GM21619 (cell line): Measurements from ENCODE around the gene GMDS.

ENCODE experiments used
- ATAC-seq: cut with Tn5 transposase; IDR thresholded peaks from one replicate; pipeline ENCODE4 v1.9.1; 2021; ENCODE audit not compliant: unreplicated experiment

Gene GMDS

DNA sequence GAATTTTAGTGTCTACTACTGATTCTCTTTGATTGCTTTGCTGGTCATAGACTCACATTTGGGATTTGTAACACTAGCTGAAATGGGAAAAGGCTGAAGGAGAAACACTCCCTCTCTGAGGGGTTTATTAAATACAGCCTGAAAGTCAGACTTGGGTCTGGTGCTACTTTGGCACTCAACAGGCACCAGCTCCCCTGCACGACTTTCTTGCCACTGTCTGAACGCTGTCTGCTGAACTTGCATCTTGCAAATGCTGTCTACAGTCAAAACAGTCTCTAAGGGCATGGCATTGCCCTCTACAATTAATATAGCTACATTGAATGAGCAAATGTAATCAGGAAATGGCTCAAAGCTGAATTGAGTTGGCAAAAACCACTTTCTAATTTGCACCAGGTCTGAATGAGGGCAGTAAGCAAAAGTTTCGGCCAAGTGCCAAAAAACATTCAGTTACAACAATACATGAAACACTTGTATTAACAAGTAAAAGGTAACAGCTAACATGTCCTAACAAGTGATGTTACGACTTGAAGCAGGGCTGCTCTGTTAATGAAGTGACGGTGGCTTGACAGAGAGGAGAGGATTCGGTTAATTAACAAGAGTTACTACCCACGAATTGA, 516.2 kb downstream of the GMDS start:
- ATAC-seq = no peak

DNA sequence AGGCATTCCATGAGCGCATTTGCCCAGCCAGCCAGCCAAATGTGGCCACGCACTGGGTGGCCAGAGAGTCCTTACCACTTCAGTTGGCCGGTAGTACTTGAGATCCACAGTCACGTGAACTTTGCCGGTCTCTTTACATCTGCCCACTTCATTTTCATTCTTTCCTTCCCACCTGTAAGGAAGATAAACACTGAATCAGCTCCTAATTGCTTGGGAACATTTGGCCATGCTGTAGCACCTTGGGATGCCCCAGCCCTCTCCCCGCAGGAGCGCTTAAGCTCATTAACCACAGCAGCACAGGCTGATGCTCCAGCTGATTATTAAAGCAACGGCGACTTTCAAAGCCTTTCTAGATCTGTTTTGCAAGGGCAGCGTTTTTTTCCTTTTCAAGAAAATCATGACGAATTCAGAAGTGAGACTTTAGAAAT, 519.0 kb downstream of the GMDS start:
- ATAC-seq = no peak

DNA sequence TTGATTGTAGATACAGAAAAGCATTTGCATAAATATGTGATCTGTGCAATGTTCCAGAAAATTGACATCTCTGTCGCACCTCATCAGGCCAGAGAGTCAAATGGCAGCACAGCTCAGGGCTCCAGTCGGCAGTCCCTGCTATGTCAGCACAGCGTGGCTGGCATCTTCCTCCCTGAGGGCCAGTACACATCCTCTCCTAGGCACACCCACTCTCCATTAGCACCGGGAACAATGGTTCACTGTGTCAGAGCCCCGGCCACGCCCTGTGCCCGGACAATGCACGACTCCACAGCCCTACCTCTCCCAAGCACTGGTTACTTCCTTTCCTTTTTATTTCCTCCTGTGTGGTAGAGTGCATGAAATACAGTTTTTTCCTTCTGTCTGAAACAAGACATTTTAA, 520.8 kb downstream of the GMDS start:
- ATAC-seq = no peak

DNA sequence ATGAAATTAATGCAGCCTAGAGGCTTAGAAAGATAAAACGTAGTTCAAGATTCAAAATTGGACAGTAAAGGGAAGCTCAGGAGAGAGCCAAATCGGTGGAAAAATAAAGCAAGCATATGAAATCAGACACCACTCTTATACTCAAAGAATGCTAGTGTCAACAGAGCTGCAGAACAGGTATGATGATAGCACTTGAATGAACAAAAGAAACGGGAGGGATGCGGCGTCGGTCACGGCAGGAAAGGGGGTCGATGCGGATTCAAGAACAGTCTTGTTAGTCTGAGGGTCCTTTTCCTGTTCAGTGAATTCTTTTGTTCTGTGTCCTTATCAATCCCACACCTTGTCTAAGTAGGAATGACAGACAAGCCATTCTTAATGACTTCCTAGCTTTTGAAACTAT, 521.3 kb downstream of the GMDS start:
- ATAC-seq = no peak

DNA sequence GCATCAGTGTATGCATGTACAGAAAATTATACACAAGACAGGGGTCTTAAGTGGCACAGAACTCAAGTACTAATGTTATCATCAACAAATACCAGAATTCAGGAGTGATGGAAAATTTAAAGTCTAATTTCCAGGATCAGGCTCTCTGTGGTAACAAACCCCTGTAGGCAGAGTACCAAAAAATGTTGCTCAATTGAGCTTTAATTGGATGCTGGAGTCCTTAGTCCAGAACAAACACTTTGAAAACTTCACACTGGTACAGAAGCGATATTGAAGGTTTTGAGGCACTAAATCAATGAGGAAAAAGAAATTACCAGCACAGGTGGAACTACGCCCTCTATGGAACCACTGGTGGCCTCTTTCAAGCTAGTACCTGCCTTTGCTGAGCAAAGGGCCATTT, 522.6 kb downstream of the GMDS start:
- no peak for ATAC-seq

DNA sequence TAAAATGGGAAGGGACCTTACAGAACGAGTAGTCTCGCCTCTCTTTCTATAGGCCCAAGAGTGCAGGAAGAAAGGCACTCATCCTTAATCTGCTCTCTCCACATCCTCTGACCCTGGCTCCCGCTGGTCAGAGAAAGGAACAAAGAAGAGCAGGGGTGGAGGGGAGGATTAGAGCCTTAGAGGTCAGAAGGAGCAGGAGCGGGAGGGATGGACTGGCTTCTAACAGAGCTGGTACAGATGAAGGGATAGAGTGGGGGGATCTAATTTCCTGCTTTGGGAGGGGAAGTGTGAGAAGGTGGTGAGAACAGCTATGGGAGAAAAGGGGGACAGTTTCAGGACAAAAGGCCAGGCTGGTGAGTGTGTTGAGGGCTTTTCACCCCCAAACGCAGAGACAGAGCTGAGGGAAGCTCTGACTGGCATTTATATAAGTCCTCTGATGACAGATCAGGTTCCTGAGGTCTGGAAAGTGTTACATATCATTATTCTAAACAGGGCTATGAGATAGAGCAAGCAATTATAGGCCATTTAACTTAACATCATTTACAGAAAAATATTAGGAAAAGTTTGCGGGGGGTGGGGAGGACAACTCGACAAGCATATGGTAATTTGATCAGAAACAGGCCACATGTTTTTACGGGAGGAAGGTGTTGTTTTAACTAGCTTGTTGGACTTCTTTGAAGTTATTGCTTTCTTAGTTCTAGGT, 524.6 kb downstream of the GMDS start:
- no peak for ATAC-seq

DNA sequence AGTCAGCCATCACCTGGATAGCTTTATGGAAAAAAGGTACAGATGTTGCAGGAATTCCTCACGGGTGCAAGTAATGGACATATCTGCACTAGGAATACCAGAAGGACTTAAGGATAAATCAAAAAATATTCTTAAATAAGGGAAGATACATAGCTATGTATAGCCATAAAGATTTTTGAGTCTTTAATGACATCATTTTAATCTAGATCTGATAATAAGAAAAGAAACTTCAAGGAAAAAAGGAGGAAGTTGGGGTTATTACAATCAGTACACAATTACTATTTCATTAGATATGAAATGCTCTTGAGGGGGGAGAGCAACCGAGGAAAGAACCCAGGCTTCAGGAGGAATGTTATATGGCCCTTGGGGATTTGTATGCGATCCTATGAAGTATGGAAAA, 525.5 kb downstream of the GMDS start:
- no peak for ATAC-seq

DNA sequence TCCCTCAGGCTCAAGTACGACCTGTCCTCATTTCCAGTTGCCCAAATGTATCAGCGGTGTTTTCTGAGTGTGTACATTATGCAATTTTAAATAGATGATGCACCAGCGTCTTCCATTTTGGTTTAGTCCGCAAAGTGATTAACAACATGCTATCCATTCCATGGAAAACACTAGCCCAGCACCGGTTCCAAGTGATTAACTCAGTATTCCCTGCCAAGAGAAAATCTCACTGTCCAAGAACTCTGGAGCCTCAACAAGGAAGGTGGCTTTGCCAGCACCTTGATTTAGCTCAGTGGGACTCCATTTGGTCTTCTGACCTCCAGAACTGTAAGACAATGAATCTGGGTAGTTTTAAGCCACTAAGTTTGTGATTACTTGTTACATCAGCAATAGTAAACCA, 528.5 kb downstream of the GMDS start:
- ATAC-seq = no peak

DNA sequence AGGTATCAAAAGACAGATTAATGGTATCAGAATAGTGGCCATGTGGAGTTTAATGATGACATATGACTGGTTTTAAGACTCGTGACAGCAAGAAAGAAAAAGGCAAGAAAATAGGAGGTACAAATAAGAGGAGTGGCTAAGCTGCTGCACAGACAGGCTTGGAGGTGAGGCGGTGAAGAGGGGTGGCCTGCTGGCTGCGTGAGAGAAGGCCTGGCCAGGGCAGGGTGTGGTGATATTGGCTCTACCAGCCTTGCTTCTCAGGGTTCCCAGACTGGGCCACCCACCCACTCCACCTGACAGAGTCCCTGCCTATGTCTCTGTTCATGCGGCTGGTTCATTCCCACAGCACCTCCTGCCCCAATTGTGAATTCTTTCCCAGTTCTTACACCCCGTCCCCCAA, 529.0 kb downstream of the GMDS start:
- ATAC-seq = no peak

DNA sequence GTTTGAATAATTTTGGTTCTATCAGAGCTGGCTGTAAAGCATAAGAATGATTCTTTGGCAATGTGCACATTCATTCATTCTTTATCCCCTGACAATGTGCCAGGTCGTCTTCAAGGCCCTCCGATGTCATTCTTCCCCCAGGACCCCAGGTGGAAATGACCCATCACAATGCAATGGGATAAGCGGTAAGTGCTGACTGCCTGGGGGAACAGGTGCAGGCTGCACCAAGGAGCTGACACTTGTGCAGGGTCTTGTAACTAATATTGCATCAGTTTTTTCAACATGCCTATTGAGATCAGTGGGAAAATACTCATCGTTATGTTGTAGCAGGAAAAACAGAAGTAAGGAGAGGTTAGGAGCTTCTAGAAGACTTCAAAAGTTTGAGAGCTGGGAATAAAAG, 530.1 kb downstream of the GMDS start:
- no peak for ATAC-seq

DNA sequence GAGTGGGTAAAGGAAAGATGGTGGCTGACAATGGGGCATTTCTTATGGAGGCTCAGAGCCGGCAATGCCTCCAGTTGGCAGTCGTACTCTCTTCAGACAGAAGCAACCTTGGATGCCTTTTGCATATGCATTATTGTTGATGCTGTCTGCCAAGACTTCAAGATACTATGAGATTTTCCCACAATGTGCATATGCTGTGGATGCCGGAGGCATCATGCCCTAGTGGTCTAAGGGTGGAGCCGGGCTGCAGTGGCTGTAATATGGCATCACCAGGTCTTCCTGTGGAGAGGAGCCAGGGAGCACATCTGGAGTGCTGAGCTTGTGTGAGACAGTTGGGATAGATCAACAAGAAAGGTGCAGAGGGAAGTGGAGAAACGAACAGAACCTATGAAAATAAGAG, 530.8 kb downstream of the GMDS start:
- no peak for ATAC-seq

DNA sequence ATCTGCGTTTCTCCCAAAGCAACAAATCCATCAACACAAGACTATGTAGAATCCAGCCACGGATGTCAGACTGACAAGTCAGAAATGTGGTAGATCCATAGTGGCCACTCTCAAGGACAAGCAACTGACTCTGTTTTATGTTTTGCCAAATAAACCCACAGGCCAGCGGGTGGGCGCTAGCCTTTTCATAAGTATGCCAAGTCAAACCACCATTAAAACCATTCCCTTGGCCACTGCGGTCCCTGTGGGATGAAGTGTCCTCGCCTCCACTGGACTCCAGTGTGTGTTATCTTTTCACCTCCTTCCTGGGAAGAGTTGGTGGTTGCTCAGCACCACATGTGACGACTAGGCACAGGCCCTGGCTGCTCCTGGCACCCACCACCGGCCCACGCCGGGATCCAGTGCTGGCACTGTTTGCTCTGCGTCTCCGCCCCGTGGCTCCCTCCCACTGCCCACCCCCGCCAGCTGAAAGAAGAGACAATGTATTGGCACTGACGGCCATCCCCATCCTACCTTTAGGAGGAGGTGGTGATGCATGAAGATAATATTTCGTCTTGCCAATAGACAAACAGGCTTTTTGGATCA, 532.3 kb downstream of the GMDS start:
- ATAC-seq = no peak

DNA sequence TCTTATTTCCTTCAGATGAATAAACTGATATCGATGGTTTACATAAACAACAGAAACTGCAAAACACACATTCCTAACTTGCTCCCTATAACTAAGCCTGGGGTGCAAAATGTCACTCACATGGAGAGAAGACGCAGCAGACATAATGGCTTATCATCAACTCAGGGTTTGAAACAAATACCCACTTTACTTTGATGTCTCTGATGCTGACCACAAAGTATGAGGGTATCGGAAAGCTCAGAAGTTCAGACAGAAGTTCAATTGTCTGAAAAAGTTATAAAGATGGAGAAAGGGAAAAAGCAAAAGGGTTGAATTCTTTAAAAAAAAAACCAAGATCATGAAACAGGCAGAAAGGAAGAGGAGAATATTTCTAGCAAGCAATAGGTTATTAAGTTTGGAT, 533.0 kb downstream of the GMDS start:
- ATAC-seq = no peak

DNA sequence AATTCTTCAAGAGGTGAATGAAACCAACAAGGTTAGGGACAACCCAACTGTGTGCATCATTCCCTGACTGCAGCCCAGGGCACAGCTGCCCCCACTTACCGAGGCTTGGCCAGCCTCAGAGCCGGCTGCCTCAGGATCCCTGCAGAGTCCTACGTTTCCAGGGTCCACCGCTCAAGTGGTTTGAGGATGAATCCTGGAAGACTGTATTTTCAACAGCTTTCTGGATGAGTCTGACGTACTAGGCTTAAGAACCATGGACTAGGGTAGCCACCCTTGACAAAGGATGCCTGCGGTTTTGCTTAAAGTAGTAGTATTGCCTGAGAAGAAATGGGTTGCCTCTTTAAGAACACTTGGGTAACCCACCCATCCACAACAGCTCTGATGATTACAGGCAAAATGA, 534.3 kb downstream of the GMDS start:
- ATAC-seq = no peak

DNA sequence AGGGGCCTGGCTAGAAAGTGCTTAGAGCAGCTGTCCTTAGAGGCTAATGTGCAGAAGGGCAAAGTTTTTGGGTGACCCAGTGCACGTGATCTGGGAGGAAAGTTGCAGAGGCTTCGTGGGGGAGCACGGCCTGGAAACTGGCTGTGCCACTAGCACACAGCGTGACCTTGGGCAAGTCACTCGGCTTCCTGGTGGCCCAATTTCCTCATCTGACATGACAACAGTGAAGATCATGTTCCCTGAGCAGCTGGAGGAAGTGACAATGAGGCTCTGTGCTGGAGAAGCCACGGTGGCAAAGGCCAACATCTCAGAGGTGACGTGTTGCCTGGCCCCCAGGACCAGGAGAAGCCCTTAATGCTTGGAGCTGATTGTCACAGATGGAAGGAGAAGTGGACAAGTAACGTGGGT, 536.2 kb downstream of the GMDS start:
- no peak for ATAC-seq

DNA sequence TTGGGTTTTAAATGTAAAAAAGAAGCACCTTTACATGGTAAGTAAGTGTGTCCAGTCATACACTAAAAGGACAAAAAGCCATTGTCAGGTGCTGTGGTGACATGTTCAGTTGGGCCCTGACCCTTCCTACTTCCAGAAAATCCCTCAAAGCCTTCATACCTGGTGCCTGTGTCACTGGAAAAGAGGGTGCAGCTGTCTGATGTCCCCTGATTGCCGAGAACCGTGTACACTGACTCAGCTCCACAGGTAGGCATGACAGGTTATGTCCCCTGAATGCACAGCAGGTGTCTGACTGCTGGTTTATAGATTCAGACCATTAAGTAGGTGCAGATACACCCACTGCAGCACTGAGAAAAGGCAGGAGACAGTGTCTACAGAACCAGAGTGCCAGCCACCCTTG, 536.6 kb downstream of the GMDS start:
- ATAC-seq = no peak

DNA sequence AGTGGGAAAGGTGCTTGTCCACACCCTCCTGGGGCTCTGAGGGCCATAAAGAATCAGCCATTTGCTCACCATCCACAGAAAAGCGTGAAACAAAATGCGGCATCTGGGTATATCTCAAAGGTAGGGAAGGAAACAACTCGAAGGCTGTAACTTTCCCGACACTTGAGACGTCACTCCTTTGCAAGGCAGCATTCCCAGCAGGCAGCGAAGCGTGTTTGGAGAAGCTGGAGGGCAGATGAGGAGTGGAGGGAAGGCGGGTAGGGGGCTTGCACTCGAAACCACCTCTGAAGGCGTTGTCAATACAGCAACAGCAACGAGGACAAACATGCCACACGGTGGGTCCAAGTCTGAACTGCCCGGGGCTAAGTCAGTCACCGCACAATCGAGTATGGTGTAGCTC, 537.3 kb downstream of the GMDS start:
- ATAC-seq = no peak

DNA sequence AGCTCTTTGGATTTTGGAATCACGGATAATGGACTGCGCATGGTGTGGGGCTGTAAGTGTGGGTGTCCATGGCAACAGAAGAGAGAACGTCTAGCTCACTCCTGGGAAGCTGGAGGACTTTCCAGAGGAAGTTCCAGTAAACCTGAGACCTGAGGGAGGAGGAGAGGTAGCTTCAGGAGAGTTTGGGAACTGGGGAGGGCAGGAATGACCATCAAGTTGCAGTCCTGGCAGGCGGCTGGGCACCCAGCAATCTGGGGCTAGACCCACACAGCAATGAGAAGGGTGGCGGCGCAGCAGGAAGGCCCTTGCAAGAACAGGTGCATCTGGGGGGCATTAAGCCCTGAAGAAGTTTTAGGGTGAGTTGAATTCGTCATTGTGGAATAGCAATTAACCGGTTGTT, 539.8 kb downstream of the GMDS start:
- no peak for ATAC-seq

DNA sequence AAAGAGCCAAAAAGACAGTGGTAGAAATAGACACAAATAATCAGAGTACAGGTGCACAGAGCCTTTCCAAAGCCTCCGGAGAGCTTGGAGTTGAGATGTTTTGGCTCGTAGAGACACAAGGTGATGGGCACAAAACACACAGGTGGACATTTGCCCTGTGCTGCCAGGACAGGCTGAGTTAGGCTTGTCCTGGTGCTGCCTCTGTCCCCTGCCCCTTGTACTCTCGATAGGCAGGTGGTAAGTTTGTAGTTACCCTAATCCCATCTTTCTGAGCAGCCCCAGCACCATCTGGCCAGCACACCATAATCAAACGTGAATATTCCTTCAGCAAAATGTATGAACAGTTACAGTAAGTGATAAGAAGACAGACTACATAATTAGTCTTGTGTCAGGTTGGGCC, 540.2 kb downstream of the GMDS start:
- ATAC-seq = no peak

DNA sequence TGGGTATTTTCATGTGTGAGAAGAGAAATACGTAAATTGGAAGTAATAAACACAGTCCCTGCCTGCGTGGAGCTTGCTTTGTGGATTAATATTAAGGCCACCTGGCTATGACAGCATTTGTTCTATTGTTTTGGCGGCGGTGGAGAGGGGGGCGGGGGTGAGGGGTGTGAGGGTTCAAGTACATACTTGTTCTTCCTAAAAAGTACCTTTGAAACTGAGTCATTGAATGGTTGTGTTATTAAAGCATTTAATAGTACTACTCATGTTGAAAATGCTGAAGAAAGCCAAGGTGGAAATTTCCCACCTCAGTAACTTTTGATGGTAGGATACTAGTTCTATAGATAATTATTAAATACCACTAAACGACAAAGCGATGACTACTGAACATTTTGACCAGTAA, 540.7 kb downstream of the GMDS start:
- ATAC-seq = no peak

DNA sequence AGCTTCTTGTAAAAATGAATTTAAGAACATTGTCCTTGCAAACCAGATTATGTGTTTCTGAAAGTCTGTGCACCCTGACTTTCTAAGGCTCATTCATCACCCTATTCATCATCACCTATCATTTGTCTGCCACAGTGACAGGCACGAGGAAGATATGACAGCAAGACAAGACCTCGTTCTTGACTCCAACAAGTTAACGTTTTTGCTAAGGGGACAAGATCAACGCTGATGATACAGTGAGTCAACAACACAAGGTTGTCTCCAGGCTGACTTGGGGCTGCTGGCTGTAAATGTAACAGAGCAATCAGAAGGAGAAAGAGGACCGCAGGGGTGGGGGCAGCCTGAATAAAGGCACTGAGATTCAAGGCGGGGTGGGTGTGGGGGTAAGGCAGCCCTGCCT, 541.5 kb downstream of the GMDS start:
- ATAC-seq = no peak

DNA sequence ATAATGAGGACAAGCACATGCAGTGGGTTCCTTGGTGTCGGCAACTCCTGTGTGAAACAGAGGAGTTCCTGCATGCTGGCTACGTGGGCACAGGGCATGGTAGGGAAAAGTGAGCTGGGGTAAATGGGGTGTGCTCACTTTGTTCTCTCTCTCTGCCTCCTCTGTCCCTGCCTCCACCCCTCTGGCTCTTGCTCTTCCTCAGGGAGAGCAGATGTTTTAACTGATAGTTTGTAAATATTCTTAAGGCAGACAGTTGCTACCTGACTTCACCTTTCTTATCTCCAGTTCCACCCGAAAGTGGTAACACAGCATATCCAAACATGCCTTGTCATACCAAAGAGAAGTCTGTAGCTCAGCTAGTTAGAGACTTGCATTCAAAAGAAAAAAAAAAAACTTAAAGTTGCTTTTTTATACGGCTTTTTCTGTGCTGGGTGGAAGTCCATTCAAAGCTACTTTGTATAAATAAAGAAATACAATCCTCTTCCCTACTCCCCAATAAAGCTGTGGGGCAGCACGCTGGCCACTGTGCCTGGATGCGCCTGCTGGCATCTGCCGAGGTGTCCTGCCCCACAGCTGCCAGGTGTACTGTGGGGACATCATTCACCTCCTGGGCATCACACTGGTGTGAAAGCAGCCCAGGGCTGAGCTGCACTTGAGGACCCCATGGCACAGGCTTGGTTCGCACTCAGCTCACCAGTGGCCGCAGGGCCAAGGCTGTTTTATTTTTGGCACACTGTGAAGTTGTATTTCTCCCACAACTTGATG, 542.1 kb downstream of the GMDS start:
- no peak for ATAC-seq
